HG02642 (cell line): ENCODE results near the gene GATM.
"Not testable (repeated sequence)": the region's sequence is repeated elsewhere in the genome, so short reads cannot be mapped to it uniquely, and the experiment has no call there.

Source experiments
- ATAC-seq: cut with Tn5 transposase; IDR thresholded peaks from one replicate; pipeline ENCODE4 v1.9.1; 2021; ENCODE audit warnings: mild to moderate bottlenecking; ENCODE audit not compliant: unreplicated experiment, poor library complexity

Gene GATM

GRCh38 chr15:45314960-45315359 lies 63.4 kb downstream of the GATM start:
- no peak for ATAC-seq

- ATAC-seq = not testable (repeated sequence)
These were observed 64.2 kb downstream of the GATM start for GRCh38 chr15:45314117-45314516.
